Cardiac fibroblast (primary cell): Measurements from ENCODE around the gene GSDMA.

ENCODE experiments used
- DNase-seq, 2 donors: peaks; one replicate each; pipeline versions ENCODE4 v3.0.0 to v3.0.0-alpha.2; 2010; ENCODE audit warnings: low read depth in 2 of 2
- H3K4me3 ChIP-seq, 2 donors: replicated peaks in 1 of 2; 1 replicate in 1 of 2; 2 replicates in 1 of 2; pipeline ENCODE4 v1.5.1; 2011; ENCODE audit warnings: low read depth in 2 of 2, low read length in 2 of 2, mild to moderate bottlenecking in 2 of 2, moderate library complexity in 1 of 2
- TF ChIP-seq, protein P1 (sequence below): IDR thresholded peaks from one replicate; pipeline ENCODE4 v1.5.1; 2011; ENCODE audit warnings: low read depth, mild to moderate bottlenecking, low read length, inconsistent platforms

GSDMA gene

GRCh38 chr17:40015998-40016985 is 53.5 kb downstream of the GSDMA start:
- TF ChIP-seq, protein P1, sequence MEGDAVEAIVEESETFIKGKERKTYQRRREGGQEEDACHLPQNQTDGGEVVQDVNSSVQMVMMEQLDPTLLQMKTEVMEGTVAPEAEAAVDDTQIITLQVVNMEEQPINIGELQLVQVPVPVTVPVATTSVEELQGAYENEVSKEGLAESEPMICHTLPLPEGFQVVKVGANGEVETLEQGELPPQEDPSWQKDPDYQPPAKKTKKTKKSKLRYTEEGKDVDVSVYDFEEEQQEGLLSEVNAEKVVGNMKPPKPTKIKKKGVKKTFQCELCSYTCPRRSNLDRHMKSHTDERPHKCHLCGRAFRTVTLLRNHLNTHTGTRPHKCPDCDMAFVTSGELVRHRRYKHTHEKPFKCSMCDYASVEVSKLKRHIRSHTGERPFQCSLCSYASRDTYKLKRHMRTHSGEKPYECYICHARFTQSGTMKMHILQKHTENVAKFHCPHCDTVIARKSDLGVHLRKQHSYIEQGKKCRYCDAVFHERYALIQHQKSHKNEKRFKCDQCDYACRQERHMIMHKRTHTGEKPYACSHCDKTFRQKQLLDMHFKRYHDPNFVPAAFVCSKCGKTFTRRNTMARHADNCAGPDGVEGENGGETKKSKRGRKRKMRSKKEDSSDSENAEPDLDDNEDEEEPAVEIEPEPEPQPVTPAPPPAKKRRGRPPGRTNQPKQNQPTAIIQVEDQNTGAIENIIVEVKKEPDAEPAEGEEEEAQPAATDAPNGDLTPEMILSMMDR, result no peak
- H3K4me3 ChIP-seq, result peak overlapping the region in 1 of 2 donors; percentile 67
- no peak for DNase-seq

GRCh38 chr17:40017422-40018080 is 54.7 kb downstream of the GSDMA start:
- peak in 1 of 2 donors; percentile 5 for DNase-seq
- peak overlapping the region in 1 of 2 donors; percentile 67 for H3K4me3 ChIP-seq
- TF ChIP-seq, protein P1, result no peak

DNA sequence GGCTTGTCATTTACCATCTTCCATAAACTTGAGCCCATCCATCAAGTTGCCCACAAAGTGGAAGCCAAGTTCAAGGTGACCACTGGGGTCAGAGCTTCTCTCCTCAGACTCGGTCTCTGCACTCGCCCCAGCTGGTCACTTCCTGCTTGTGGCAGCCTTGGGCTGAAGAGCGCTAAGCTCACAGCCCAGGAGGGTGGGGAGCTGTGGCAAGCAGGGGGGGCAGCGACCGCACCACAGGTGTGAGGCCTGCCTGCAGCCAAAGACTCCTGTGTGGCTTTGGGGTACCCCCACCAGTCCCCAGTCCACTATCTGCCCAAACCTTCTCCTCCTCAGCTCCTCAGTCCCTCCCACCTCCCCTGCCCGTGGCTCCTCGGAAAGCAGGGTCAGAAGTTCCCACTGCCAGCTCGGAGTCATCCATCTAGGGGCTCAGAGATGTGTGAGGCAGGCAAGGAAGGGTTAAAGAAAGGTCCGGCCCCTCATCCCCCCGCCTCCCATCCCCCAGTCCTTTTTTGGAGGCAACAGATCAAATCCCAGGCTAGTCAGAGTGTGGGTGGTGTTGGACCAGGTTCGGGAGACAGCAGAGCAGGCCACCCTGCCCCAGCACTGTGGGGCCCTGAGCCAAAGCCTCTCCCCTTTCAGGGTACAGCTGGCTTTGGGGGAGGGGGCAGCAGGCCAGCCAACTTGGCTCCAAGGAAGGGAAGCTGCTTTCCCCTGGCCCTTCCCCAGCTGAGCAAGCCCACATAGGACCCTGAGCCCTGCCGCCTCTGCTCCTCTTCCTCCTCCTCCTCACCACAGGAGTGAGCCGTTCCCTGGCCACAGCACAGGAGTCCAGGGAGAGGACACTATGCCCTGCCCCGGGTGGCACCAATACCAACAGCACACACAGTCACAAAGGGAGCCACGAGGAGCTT is 55.7 kb downstream of the GSDMA start:
- H3K4me3 ChIP-seq, result peak overlapping the region in 1 of 2 donors; percentile 67
- TF ChIP-seq, protein P1, result no peak
- DNase-seq, result peak; percentile 55 to 76

DNA sequence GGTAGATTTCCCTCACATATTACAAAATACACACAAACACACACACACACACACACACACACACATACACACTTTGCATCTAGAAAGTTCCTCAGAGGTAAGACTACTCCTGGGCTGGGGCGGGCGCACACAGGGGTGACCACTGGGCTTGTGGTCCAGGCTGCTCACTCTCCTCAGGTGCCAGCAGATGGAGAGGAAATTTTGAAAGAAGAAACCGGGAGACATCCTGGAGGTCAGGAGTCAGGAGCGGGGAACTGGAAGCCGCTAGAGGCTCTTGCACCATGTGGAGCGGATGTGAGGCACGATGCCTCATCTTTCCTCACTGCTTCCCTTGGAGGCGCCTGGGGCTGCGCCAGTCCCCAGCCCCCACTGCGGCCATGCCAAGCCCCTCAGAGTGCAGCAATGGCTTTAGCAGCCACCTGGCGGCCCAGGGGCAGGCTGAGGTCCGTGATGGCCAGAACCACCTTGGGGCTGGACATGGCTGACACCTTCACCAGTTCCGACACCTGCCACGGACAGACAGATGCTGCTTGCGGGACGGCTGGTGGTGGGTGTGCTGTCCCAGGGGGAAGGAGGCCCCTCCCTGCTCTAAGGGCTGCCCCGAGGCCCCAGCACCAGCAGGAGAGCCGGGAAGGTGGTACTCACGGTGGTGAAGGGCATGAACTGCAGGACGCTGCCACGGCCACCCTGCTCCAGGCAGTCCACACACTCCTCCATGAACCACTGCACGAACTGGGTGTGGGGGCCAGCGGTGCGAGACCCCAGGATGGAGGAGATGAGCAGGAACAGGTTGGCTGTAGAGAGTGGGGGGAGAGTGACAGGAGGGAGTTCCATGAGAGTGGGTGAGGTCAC is 56.6 kb downstream of the GSDMA start:
- peak overlapping the region in 1 of 2 donors; percentile 67 for H3K4me3 ChIP-seq
- TF ChIP-seq, protein P1, result no peak
- DNase-seq, result peak; percentile 83 to 92

GRCh38 chr17:40020146-40020545 is 57.3 kb downstream of the GSDMA start:
- no peak overlapping the region for H3K4me3 ChIP-seq
- TF ChIP-seq, protein P1, result no peak
- no peak for DNase-seq
